GM18508 (cell line): ENCODE data around the gene ADAMTS9.

Source experiments
- ATAC-seq: cut with Tn5 transposase; IDR thresholded peaks from one replicate; pipeline ENCODE4 v1.9.1; 2021; ENCODE audit warnings: moderate number of reproducible peaks; ENCODE audit not compliant: insufficient read depth, unreplicated experiment

ADAMTS9 gene

GRCh38 chr3:64502284-64502683, 185.5 kb downstream of the ADAMTS9 start:
- no peak for ATAC-seq

GRCh38 chr3:64501298-64501906, 186.4 kb downstream of the ADAMTS9 start:
- ATAC-seq = no peak

DNA sequence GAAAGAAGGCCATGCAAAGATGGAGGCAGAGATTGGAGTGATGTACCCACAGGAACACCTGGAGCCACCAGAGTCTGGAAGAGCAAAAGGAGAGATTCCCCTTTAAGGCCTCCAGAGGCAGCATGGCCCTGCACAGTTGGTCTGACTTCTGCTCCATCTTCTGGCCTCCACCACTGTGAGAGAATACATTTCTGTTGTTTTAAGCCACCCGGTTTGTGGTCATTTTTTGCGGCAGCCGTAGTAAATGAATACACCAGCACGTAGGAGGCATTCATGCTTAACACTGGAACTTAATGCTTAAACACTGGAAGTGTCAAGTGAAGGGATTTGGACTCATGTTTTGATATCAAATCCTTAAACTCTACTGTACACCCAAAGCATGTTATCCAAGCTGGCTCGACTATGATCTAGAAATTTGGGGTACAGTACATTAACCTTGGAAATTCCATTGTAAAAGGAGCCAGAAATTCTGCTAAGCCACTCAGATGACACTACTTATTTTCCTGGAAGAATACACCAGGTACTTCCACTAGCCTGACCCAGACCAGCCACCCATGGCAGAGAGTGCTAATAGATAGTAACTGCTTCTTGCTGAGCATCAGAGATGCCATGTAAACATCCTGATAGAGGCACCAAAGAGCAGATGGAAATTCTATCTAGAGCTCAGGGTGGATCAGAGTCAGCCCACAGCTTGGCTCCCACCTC, 190.9 kb downstream of the ADAMTS9 start:
- ATAC-seq = no peak

- ATAC-seq = no peak
These were observed 191.9 kb downstream of the ADAMTS9 start for GRCh38 chr3:64495781-64496334.

DNA sequence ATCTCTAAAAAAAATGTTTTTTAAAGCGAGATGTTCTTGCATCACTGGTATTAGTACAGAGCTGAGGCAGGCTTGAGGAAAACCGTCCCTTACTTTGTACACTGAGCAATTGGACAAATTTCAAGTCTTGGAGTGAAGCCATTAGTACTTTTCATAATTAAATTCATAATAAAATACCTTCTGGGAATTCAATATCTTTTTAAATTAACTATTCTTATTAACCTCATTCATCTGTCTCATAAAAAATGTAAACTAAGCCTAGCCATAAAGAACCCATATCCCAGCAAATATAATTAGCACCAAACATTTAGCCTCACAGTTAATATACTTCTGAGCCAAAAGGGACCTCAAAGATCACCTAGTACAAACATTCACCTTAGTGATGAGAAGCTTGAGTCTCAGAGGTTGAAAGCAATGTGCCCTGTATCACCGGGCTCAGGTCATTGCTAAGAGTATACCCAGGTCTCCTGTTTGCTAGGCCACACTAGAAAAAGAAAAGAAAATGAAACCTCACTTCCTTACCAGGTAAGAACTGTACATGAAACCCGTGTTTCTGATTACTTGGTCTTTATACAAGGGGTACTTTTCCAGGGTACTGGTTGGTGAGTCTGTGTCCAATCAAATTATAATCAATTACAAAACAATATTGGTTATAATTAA, 192.5 kb downstream of the ADAMTS9 start:
- ATAC-seq = no peak

DNA sequence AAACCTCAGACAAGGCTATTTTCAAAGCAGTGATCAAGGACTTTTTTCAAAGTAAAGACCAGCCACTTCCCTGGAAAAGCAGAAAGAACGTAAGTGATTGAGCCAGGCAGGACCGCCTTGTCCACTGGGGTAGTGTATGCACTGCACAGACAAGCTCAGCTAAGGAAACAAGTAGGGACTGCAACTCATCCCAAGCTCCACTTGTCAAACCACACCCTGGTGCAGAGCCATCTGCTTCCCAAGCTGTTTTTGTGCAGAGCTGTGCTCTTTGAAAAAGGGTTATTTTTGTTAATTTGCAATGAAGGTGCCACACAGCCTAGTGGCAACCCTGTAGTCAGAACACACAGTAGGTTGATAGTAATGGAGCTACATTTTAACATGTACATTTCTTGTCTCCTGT, 193.3 kb downstream of the ADAMTS9 start:
- ATAC-seq = no peak

- ATAC-seq = no peak
These were observed 194.7 kb downstream of the ADAMTS9 start for GRCh38 chr3:64493149-64493548.

- ATAC-seq = no peak
These were observed 196.0 kb downstream of the ADAMTS9 start for GRCh38 chr3:64491843-64492242.

- no peak for ATAC-seq
These were observed 197.5 kb downstream of the ADAMTS9 start for GRCh38 chr3:64490180-64490724.

GRCh38 chr3:64489361-64490044, 198.3 kb downstream of the ADAMTS9 start:
- ATAC-seq = no peak

DNA sequence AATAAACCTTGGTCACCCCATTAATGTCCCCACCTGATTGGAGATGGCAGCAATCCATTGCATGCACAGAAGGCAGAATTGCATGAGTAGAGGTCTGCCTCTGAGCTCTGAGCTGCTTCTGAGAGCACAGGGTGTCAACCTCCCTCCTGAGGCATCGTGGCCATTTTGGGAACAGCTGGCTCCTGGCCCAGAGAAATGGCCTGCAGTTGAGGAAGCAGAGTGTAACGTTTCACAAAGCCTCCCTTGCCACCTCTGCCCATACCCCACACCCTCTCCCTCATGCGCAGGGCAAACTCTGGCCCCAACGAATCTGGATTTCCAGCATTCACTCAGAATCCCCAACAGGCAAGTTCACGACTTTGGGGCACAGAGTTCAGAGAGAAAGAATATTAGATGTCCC, 198.9 kb downstream of the ADAMTS9 start:
- no peak for ATAC-seq

DNA sequence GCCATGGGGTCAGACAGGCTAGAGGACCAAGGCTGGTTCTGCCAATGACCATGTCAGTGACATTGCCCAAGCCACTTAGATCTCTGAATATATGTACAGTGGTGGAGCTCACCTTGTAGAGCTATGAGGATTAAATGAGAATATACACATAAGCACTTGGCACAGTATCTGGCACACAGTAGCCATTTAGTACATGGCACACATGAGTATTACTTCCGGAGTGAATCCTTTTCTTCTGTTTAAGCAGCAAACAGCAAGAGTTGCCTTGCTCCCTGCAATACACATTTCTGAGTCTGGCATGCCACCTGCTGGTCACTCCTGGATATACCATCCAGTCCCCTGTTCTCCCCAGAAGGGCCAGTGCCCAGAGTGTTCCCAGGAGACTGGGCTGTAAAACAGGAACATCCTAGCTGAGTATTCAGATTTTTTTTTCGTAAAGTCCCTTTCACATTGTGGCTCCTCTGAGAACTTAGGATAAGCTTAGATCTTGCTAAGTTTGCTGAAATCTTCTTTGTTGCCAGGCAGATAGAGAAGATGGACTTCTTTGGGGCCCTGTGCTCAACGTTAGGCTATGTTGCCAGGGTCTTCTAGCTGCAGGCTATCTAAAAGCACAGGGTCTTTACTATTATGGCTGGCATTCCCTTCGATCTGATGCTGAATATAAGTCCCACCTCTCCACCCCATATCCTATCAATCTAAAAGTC, 203.4 kb downstream of the ADAMTS9 start:
- peak; percentile 98 for ATAC-seq

- ATAC-seq = no peak
These were observed 204.3 kb downstream of the ADAMTS9 start for GRCh38 chr3:64483467-64483866.

DNA sequence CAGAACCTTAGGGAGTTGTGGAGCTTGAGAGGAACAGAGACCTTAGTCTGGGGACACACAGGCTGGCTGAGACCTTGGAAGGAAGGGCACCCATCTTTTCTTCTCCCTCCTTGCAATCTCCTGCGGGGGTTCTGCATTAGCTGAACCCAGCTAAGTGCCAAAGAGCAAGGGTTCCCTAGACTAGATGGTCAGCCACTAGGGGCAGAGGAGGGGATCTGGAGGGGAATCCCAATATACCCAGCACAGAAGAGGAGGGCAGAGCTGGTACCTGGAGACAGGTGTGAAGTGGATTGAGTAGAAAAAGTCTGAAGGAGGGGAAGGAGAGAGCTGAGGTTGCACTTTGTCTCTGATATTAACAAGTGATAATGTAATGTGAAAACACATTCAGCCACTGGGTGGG, 212.8 kb downstream of the ADAMTS9 start:
- ATAC-seq = no peak

GRCh38 chr3:64473466-64473865, 214.3 kb downstream of the ADAMTS9 start:
- ATAC-seq = no peak

DNA sequence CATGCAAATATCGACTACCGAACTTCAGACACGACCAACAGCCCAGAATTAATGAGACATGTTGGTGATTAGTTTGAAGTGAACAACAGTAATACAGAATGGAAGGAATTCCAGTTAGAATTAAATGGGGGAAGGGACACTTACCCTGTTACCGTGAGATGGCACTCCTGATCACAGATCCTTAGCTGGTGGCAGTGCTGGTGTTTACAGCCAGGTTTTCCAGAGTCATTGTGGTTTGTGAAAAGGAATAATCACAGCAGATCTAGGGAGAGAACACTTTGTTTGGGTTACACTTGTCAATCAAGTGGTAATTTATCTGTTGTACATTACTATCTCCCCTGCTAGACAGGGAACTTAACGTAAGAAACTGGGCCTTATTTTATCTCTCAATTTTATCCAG, 217.4 kb downstream of the ADAMTS9 start:
- ATAC-seq = no peak

DNA sequence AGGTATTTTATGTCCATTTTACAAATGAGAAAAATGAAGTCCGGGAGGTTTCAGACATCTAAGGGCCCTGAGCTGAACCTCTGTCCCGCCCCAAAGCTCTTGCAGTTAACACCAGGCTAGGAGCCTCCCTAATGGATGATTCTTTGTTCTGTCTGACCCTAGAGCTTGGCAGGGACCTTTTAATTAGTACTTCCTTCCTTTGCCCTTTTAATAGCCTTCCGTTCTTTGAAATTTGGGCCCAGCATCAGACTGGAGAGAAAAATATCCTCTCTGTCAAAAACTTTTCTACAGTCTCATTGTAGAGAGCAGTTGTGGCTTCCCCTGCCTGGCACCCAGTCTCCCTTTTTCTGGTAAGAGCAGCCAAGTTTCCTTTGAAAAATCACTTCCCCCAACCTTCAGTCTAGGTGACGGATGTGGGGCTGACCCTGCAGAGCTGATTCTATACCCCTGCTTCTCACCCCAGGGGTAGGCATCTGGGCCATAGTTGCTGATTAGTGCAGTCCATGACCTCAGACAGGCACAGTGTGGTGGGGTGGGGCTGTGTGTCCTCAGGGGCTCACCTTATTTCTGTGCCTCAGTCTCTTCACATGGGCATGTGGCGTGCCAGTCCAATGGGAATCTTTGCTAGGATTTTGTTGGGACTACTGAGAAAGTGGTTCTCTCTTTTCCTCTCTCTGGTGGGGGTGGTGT, 220.4 kb downstream of the ADAMTS9 start:
- ATAC-seq = no peak
